PC-3 (cell line): ENCODE measurements around the gene VEGFC.

Experiments
- CTCF ChIP-seq: fragments of 300-600 bp; sonication (generic); conservative IDR thresholded peaks from 2 replicates; pipeline ENCODE4 v1.5.1; 2017; ENCODE audit warnings: antibody characterized with exemption, low read depth, mild to moderate bottlenecking, low read length
- EZH2 ChIP-seq: fragments of 300-600 bp; sonication (generic); IDR thresholded peaks from one replicate; pipeline ENCODE4 v1.6.1; 2017; ENCODE audit warnings: antibody characterized with exemption, mild to moderate bottlenecking, low read length; ENCODE audit not compliant: unreplicated experiment

DNA sequence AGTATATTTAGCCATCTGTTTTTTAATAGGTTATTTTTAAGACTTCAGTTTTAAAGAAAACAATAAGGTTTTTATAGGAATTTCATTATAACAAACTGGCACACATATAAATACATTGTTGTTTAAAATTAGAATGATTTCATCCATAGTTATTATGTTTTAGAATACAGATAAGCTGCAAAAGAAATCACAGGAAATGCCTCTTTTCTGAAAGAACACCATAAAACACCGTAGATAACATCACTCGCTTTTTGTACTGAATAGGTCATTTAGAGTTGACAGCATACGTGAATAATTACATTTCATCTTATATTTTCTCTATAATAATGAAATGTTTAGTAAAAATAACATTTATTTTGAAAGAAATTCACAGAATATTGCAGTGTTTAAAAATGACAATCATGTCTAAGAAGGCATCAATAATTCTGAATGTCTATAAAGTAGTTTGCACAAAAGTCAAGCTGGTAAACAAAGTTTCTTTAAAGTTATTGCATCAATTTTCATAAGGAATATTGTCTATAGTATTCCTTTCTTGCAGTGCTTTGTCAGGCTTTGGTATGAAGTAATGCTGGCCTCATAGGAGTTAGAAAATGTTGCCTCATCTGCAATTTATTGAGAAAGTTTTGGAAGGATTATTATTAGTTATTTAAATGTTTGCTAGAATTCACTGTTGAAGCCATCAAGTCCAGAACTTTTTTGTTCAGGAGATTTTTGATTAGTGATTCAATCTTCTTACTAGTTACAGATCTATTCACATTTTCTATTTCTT lies 17.9 kb upstream of the VEGFC start:
- TF ChIP-seq EZH2 (no peak), CTCF (no peak)
